GM12865 (cell line): ENCODE data around the gene LGALS9.

ENCODE experiments used
- DNase-seq: peaks from one replicate; pipeline ENCODE4 v3.0.0; 2010; ENCODE audit warnings: low read depth
- H3K4me3 ChIP-seq: 2 replicates; pipeline ENCODE4 v1.5.1; 2011; ENCODE audit warnings: mild to moderate bottlenecking, low read depth, low read length, control low read depth
- TF ChIP-seq, protein P1 (sequence below): IDR thresholded peaks from 2 replicates; pipeline ENCODE4 v1.5.1; 2011; ENCODE audit warnings: low read length, control low read depth, low read depth, inconsistent platforms; ENCODE audit not compliant: insufficient read depth; ENCODE audit errors: missing control alignments

Gene LGALS9

GRCh38 chr17:27602721-27603420 lies 28.1 kb upstream of the LGALS9 start:
- no peak overlapping the region for H3K4me3 ChIP-seq
- DNase-seq, result peak; percentile 82
- TF ChIP-seq, protein P1, sequence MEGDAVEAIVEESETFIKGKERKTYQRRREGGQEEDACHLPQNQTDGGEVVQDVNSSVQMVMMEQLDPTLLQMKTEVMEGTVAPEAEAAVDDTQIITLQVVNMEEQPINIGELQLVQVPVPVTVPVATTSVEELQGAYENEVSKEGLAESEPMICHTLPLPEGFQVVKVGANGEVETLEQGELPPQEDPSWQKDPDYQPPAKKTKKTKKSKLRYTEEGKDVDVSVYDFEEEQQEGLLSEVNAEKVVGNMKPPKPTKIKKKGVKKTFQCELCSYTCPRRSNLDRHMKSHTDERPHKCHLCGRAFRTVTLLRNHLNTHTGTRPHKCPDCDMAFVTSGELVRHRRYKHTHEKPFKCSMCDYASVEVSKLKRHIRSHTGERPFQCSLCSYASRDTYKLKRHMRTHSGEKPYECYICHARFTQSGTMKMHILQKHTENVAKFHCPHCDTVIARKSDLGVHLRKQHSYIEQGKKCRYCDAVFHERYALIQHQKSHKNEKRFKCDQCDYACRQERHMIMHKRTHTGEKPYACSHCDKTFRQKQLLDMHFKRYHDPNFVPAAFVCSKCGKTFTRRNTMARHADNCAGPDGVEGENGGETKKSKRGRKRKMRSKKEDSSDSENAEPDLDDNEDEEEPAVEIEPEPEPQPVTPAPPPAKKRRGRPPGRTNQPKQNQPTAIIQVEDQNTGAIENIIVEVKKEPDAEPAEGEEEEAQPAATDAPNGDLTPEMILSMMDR, result peak; percentile 97

DNA sequence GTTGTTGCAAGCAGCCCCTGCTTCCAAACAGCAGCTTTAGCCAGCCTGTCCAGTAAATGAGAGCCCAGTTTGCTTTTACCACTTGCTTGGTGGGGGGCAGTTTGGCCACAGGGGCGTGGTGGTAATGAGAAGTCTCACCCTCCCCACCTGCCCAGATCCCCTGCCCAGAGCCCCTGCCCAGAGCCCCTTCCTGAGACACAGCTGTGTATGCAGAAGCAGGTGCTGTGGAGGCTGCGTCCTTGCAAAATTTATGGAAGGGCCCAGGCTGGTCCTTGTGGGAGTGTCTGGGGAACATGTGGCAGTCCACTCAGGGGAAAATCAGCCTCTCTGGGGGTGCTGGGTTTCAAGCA lies 27.6 kb upstream of the LGALS9 start:
- no peak for DNase-seq
- no peak overlapping the region for H3K4me3 ChIP-seq
- TF ChIP-seq, protein P1, result no peak

DNA sequence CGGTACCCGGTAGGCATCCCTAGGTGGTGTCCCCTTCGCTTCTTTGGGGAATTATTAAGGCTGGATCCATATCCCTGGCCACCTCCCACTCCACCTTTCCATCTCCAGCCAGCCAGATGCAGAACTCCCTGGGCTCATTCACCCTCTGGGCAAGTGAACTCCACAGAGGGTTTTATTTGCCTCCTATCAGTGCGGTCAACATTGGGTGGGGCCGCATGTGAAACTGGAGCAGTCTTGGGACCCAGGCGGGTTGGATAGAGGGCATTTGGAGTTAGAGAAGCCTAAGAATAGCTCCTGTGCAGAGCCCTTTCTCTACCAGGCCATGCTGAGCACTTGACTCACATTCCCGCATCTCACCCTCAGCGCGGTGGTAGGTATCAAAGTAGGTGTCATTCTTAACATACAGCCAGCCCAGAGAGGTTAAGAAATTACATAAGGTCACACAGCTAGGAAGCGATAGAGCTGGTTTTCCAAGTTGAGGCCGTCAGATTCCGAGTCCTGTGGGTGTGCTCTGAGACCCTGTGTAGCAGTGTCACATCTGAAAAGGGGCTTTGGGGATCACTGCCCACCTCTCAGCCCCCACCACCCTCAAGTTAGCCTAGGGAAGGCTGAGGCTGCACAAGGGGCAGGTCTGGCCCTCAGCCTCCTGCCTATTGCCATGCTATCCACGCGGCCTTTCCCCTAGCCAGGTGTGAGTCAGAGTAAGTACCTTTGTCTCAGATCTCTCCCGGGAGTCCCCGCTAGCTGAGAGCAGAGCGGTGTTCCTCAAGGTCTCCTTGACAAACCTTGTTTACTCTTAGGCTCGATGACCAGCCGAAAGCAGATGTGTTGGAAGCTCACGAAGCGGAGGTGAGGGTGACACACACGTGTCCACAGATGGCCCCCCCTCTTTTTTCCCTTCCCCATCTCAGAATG lies 26.9 kb upstream of the LGALS9 start:
- DNase-seq, result no peak
- TF ChIP-seq, protein P1, result no peak
- H3K4me3 ChIP-seq, result no peak overlapping the region

DNA sequence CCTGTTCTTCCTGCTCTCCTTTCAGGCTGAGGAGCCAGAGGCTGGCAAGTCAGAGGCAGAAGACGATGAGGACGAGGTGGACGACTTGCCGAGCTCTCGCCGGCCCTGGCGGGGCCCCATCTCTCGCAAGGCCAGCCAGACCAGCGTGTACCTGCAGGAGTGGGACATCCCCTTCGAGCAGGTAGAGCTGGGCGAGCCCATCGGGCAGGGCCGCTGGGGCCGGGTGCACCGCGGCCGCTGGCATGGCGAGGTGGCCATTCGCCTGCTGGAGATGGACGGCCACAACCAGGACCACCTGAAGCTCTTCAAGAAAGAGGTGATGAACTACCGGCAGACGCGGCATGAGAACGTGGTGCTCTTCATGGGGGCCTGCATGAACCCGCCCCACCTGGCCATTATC lies 25.6 kb upstream of the LGALS9 start:
- TF ChIP-seq, protein P1, result no peak
- DNase-seq, result no peak
- no peak overlapping the region for H3K4me3 ChIP-seq

DNA sequence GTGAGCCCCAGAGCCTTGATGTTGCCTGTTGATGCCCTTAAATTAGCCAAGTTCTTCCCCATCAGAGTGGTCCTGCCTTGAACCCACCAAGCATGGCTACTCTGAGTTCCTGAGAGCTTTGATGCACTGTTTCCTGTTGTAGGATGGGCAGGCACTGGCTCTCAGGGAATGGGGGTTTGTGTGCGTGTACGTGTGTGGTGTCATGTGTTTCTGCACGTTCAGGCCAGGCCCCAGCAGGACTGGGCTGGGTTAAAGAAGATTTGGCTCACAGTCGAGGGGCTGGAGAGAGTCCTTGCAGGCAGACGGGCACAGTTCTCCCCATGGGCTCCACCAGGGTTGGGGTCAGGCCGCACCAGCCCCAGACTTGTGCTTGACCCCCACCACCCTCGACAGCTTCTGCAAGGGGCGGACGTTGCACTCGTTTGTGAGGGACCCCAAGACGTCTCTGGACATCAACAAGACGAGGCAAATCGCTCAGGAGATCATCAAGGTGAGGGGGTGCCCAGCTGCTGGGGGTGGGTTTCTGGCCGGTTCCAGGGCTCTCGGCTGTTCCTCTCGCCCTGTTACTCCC lies 23.4 kb upstream of the LGALS9 start:
- DNase-seq, result no peak
- no peak overlapping the region for H3K4me3 ChIP-seq
- TF ChIP-seq, protein P1, result no peak

GRCh38 chr17:27608328-27609230 lies 22.4 kb upstream of the LGALS9 start:
- no peak overlapping the region for H3K4me3 ChIP-seq
- DNase-seq, result no peak
- TF ChIP-seq, protein P1, result no peak
